ENCODE measurements around the gene ADARB2.

Gene ADARB2

DNA sequence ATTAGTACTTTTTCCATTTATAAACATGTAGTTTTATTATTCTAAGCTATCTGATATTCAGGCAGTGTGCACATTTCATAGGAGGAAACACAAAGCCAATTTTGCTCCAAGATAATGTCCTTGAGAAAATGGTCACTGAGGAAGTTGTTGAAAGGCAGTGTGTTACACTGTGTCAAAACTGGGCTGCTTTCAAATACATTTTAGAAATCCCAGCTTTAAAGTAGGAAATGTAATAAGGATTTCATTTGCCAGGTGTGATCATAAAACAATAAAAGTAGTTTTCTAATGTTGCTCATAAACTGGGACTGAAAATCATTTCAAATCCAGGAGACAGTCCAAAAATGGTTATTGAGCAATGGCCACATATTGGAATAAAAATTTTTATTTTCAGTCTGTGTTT, 601.1 kb downstream of the ADARB2 start:
- no peaks in the 10 kb centered on the region for H3K36me3 ChIP-seq (ENCODE audit: insufficient read depth)
- TF ChIP-seq CTCF (conservative IDR thresholded peaks at IDR 0.05; ENCODE audit: low read depth, low read length) = no peak
- no peak overlapping the region for H3K27ac ChIP-seq
- no peak overlapping the region for H2AFZ ChIP-seq (ENCODE audit: low read depth)
- H4K20me1 ChIP-seq (ENCODE audit: insufficient read depth) = no peaks in the 10 kb centered on the region
- H3K79me2 ChIP-seq (ENCODE audit: insufficient read depth, low read depth) = no peaks in the 10 kb centered on the region
- no peak overlapping the region for H3K4me2 ChIP-seq
- H3K9ac ChIP-seq = no peak overlapping the region
- no peaks in the 10 kb centered on the region for H3K4me1 ChIP-seq (ENCODE audit: low read depth, poor library complexity, severe bottlenecking)
- no peaks in the 10 kb centered on the region for H3K27me3 ChIP-seq (ENCODE audit: insufficient read depth, low read depth)
- no peak overlapping the region for H3K4me3 ChIP-seq (IDR thresholded peaks at IDR 0.05; ENCODE audit: insufficient read depth, low read depth, low read length)

DNA sequence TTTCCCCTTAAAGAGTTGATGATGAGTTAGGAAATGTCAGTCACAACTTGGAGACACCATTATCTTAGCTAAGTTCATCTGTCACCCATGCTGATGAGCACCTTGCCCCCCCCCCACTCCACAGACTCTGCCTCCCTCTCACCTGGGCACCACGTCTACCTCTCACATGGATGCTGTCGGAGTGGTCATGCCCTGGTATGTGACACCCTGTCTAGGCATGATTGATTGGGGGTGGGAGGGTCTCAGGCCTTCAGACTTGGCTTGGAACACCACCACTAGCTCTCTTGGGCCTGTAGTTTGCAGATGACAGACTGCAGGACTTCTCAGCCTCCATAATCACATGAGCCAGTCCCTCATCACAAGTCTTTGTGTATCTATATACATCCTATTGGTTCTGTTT, 603.2 kb downstream of the ADARB2 start:
- Histone ChIP-seq H3K36me3 (ENCODE audit: insufficient read depth) (peaks cover 8% of the 10 kb centered on the region; the same call in 1 of the 2 replicates), H3K27ac (no peak overlapping the region), H3K4me2 (no peak overlapping the region), H3K79me2 (ENCODE audit: insufficient read depth, low read depth) (no peaks in the 10 kb centered on the region), H3K27me3 (ENCODE audit: insufficient read depth, low read depth) (no peaks in the 10 kb centered on the region), H3K4me3 (IDR thresholded peaks at IDR 0.05; ENCODE audit: insufficient read depth, low read depth, low read length) (no peak overlapping the region), H3K9ac (no peak overlapping the region), H4K20me1 (ENCODE audit: insufficient read depth) (no peaks in the 10 kb centered on the region), H2AFZ (ENCODE audit: low read depth) (no peak overlapping the region), H3K4me1 (ENCODE audit: low read depth, poor library complexity, severe bottlenecking) (no peaks in the 10 kb centered on the region)
- no peak for TF ChIP-seq CTCF (conservative IDR thresholded peaks at IDR 0.05; ENCODE audit: low read depth, low read length)

DNA sequence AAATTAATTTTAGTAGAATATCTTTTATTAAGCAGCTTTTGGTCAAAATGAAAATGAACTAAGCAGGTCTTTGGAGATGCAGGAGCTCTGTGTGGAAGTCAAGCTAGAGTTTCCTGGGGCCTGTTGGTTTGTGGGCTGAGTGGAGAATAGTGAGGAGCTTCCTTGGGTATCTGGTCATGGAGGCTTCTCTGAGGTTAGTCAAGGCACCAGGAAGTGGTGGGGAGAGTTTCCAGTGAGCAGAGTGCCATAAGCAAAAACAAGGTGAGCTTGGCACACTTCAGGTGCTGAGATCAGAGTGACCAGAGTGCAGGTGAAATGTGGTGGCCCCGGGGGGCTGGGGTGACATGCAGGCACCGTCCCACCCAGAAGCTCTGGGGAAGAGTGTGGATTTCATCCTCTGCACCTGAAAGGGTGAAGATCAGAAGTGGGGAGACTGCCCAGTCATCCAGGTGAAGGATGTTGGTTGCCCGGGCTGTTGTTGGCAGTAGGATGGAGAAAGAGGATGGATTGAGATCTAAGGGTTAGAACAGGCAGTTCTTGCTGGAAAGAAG, 603.8 kb downstream of the ADARB2 start:
- Histone ChIP-seq H3K36me3 (ENCODE audit: insufficient read depth) (peaks cover 8% of the 10 kb centered on the region; the same call in 1 of the 2 replicates), H3K4me1 (ENCODE audit: low read depth, poor library complexity, severe bottlenecking) (no peaks in the 10 kb centered on the region), H3K4me3 (IDR thresholded peaks at IDR 0.05; ENCODE audit: insufficient read depth, low read depth, low read length) (no peak overlapping the region), H3K27me3 (ENCODE audit: insufficient read depth, low read depth) (no peaks in the 10 kb centered on the region), H3K27ac (no peak overlapping the region), H3K4me2 (no peak overlapping the region), H3K9ac (no peak overlapping the region), H3K79me2 (ENCODE audit: insufficient read depth, low read depth) (no peaks in the 10 kb centered on the region), H2AFZ (ENCODE audit: low read depth) (no peak overlapping the region), H4K20me1 (ENCODE audit: insufficient read depth) (no peaks in the 10 kb centered on the region)
- TF ChIP-seq CTCF (conservative IDR thresholded peaks at IDR 0.05; ENCODE audit: low read depth, low read length) = no peak

DNA sequence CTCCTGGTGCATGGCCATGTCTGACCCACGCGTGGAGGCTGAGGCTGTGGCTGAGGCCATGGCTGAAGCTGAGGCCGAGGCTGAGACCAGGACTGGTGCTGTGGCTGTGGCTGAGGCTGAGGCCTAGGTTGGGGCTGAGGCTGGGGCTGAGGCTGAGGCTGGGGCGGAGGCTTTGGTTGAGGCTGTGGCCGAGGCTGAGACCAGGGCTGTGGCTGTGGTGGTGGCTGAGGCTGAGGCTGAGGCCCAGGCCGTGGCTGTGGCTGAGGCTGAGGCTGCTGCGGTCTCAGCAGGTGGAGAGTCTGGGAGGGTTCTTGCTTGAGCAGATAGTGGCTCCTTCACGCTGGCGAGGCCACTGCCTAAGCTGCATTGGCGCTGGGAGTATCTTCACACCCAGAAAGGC, 604.7 kb downstream of the ADARB2 start:
- Histone ChIP-seq H3K4me1 (ENCODE audit: low read depth, poor library complexity, severe bottlenecking) (no peaks in the 10 kb centered on the region), H3K36me3 (ENCODE audit: insufficient read depth) (peaks cover 8% of the 10 kb centered on the region; the same call in 1 of the 2 replicates), H3K4me2 (no peak overlapping the region), H3K9ac (no peak overlapping the region), H2AFZ (ENCODE audit: low read depth) (no peak overlapping the region), H3K4me3 (IDR thresholded peaks at IDR 0.05; ENCODE audit: insufficient read depth, low read depth, low read length) (no peak overlapping the region), H3K27me3 (ENCODE audit: insufficient read depth, low read depth) (no peaks in the 10 kb centered on the region), H4K20me1 (ENCODE audit: insufficient read depth) (no peaks in the 10 kb centered on the region), H3K27ac (no peak overlapping the region), H3K79me2 (ENCODE audit: insufficient read depth, low read depth) (no peaks in the 10 kb centered on the region)
- no peak for TF ChIP-seq CTCF (conservative IDR thresholded peaks at IDR 0.05; ENCODE audit: low read depth, low read length)
